IMR-90 (cell line): ENCODE measurements around the gene PRRX1. TPM values are rescaled to one million over a fixed set of nuclear protein-coding genes. Genes with fewer than 3 reads are reported as not detected.

Source experiments
- ATAC-seq: fragments of 200-7000 bp; cut with Tn5 transposase; 2 replicates; pipeline ENCODE4 v1.9.1; 2020; ENCODE audit warnings: low read depth, mild to moderate bottlenecking, moderate library complexity
- BruUV-seq: library from RNA; stranded (reverse); fragments of 400-500 nt; replicated peaks from 2 replicates; lab custom pipeline; 2021; lab: Mats Ljungman, UMichigan
- CTCF ChIA-PET: fragments of 300-600 bp; formaldehyde crosslinking; extraction: SDS; loops from one replicate; lab custom pipeline; 2021; ENCODE audit warnings: antibody characterized with exemption; lab: Yijun Ruan, JAX
- POLR2A ChIA-PET: fragments of 300-600 bp; sonication (Branson Sonifier 250); formaldehyde crosslinking; loops from one replicate; lab custom pipeline; 2022; ENCODE audit warnings: antibody characterized with exemption; ENCODE audit not compliant: unreplicated experiment; lab: Charles Lee
- DNase-seq: peaks from one replicate; pipeline ENCODE4 v3.0.0; 2013
- H2AFZ ChIP-seq: replicated peaks from 2 replicates; pipeline ENCODE3; 2013; ENCODE audit warnings: low read length, mild to moderate bottlenecking; ENCODE audit not compliant: poor library complexity
- H2AK5ac ChIP-seq: 2 replicates; pipeline ENCODE4 v1.6.1; 2013; ENCODE audit warnings: low read depth, low read length, inconsistent platforms
- H2AK9ac ChIP-seq: replicated peaks from 2 replicates; pipeline ENCODE3; 2013; ENCODE audit warnings: mild to moderate bottlenecking, low read depth, low read length, moderate library complexity; ENCODE audit not compliant: poor library complexity
- H2BK120ac ChIP-seq: 2 replicates; pipeline ENCODE4 v1.6.1; 2013; ENCODE audit warnings: low read depth, low read length, inconsistent platforms
- H2BK15ac ChIP-seq: 3 replicates; pipeline ENCODE4 v1.6.1; 2013; ENCODE audit warnings: low read depth, low read length, inconsistent platforms
- H2BK20ac ChIP-seq: 2 replicates; pipeline ENCODE4 v1.6.1; 2013; ENCODE audit warnings: low read depth, mild to moderate bottlenecking, inconsistent platforms, low read length, moderate library complexity
- H2BK5ac ChIP-seq: 2 replicates; pipeline ENCODE4 v1.6.1; 2013; ENCODE audit warnings: mild to moderate bottlenecking, low read depth, low read length, inconsistent platforms; ENCODE audit not compliant: poor library complexity, severe bottlenecking
- H3K14ac ChIP-seq: replicated peaks from 2 replicates; pipeline ENCODE4 v1.6.1; 2013; ENCODE audit warnings: low read depth, low read length, inconsistent platforms
- H3K18ac ChIP-seq: 2 replicates; pipeline ENCODE4 v1.6.1; 2013; ENCODE audit warnings: low read depth, low read length, control low read depth
- H3K23ac ChIP-seq: 2 replicates; pipeline ENCODE4 v1.6.1; 2013; ENCODE audit warnings: low read depth, low read length, inconsistent platforms
- H3K27ac ChIP-seq: 2 replicates; pipeline ENCODE4 v1.5.1; 2013; ENCODE audit warnings: mild to moderate bottlenecking, control low read depth, low read length; ENCODE audit not compliant: insufficient read depth
- H3K27me3 ChIP-seq: 2 replicates; pipeline ENCODE4 v1.6.1; 2013; ENCODE audit warnings: low read length; ENCODE audit not compliant: control insufficient read depth, insufficient read depth
- H3K36me3 ChIP-seq: 2 replicates; pipeline ENCODE4 v1.6.1; 2013; ENCODE audit warnings: low read length, mixed read lengths; ENCODE audit not compliant: control insufficient read depth, insufficient read depth
- H3K4ac ChIP-seq: 2 replicates; pipeline ENCODE4 v1.6.1; 2013; ENCODE audit warnings: low read depth, low read length, inconsistent platforms
- H3K4me1 ChIP-seq: 2 replicates; pipeline ENCODE4 v1.6.1; 2013; ENCODE audit warnings: low read length, mixed read lengths; ENCODE audit not compliant: control insufficient read depth, insufficient read depth
- H3K4me2 ChIP-seq: 2 replicates; pipeline ENCODE4 v1.6.1; 2013; ENCODE audit warnings: low read depth, mild to moderate bottlenecking, control low read depth, low read length, moderate library complexity
- H3K4me3 ChIP-seq: 2 replicates; pipeline ENCODE4 v1.5.1; 2013; ENCODE audit warnings: low read depth, mild to moderate bottlenecking, control low read depth, low read length, moderate library complexity; ENCODE audit not compliant: insufficient read depth
- H3K56ac ChIP-seq: 2 replicates; pipeline ENCODE4 v1.6.1; 2013; ENCODE audit warnings: low read length, inconsistent platforms; ENCODE audit not compliant: insufficient read depth; ENCODE audit errors: extremely low read depth
- H3K79me1 ChIP-seq, 2 experiments: 2 replicates each; pipeline ENCODE4 v1.6.1; 2013; ENCODE audit warnings: low read length in 2 of 2, inconsistent platforms in 1 of 2, low read depth in 1 of 2
- H3K9ac ChIP-seq: 2 replicates; pipeline ENCODE4 v1.6.1; 2013; ENCODE audit warnings: low read depth, low read length, control low read depth
- H3K9me1 ChIP-seq: 2 replicates; pipeline ENCODE4 v1.6.1; 2013; ENCODE audit warnings: low read length, inconsistent platforms; ENCODE audit not compliant: insufficient read depth
- H3K9me3 ChIP-seq: 2 replicates; pipeline ENCODE4 v1.6.1; 2013; ENCODE audit warnings: low read length; ENCODE audit not compliant: control insufficient read depth, insufficient read depth
- H4K20me1 ChIP-seq: 2 replicates; pipeline ENCODE4 v1.6.1; 2013; ENCODE audit warnings: low read length, inconsistent platforms; ENCODE audit not compliant: insufficient read depth
- H4K5ac ChIP-seq: 2 replicates; pipeline ENCODE4 v1.6.1; 2013; ENCODE audit warnings: mild to moderate bottlenecking, low read depth, low read length, control low read depth
- H4K8ac ChIP-seq, 2 experiments: 2 replicates each; pipeline ENCODE4 v1.6.1; 2013; ENCODE audit warnings: low read depth in 2 of 2, low read length in 2 of 2, control low read depth in 1 of 2, inconsistent platforms in 1 of 2
- H4K91ac ChIP-seq: 2 replicates; pipeline ENCODE4 v1.6.1; 2013; ENCODE audit warnings: low read depth, low read length, inconsistent platforms; ENCODE audit not compliant: insufficient read depth
- BHLHE40 ChIP-seq: fragments of 150-350 bp; IDR thresholded peaks from 2 replicates; pipeline ENCODE4 v1.6.1; 2016; ENCODE audit warnings: mild to moderate bottlenecking, low read depth, low read length
- CEBPB ChIP-seq: IDR thresholded peaks from 2 replicates; pipeline ENCODE4 v1.6.1; 2012; ENCODE audit warnings: low read depth, low read length, improper control_type of control experiment
- CHD1 ChIP-seq: IDR thresholded peaks from 2 replicates; pipeline ENCODE4 v1.6.1; 2012; ENCODE audit warnings: low read depth, low read length, improper control_type of control experiment
- CTCF ChIP-seq: conservative IDR thresholded peaks from 2 replicates; pipeline ENCODE4 v1.5.1; 2012; ENCODE audit warnings: mild to moderate bottlenecking, low read depth, low read length, improper control_type of control experiment
- ELK1 ChIP-seq: fragments of 150-350 bp; IDR thresholded peaks from 2 replicates; pipeline ENCODE4 v1.6.1; 2016; ENCODE audit warnings: low read depth, mild to moderate bottlenecking, low read length, moderate library complexity, borderline replicate concordance
- FOS ChIP-seq: fragments of 150-350 bp; IDR thresholded peaks from 2 replicates; pipeline ENCODE4 v1.6.1; 2016; ENCODE audit warnings: low read depth, low read length
- MAFK ChIP-seq: IDR thresholded peaks from 2 replicates; pipeline ENCODE4 v1.6.1; 2012; ENCODE audit warnings: low read depth, low read length, improper control_type of control experiment
- MAZ ChIP-seq: IDR thresholded peaks from 2 replicates; pipeline ENCODE4 v1.6.1; 2012; ENCODE audit warnings: low read depth, mild to moderate bottlenecking, low read length, improper control_type of control experiment, moderate library complexity, borderline replicate concordance
- MXI1 ChIP-seq: IDR thresholded peaks from 2 replicates; pipeline ENCODE4 v1.6.1; 2012; ENCODE audit warnings: low read depth, mild to moderate bottlenecking, low read length, moderate library complexity, borderline replicate concordance
- NFE2L2 ChIP-seq: fragments of 150-350 bp; IDR thresholded peaks from 2 replicates; pipeline ENCODE4 v1.6.1; 2016; ENCODE audit warnings: low read depth, mild to moderate bottlenecking, low read length
- POLR2A ChIP-seq: IDR thresholded peaks from 2 replicates; pipeline ENCODE4 v1.6.1; 2012; ENCODE audit warnings: mild to moderate bottlenecking, low read depth, low read length
- RCOR1 ChIP-seq: IDR thresholded peaks from 2 replicates; pipeline ENCODE4 v1.6.1; 2012; ENCODE audit warnings: mild to moderate bottlenecking, low read length, improper control_type of control experiment; ENCODE audit not compliant: insufficient replicate concordance
- RFX5 ChIP-seq: IDR thresholded peaks from 2 replicates; pipeline ENCODE4 v1.8.0; 2012; ENCODE audit warnings: low read depth, mild to moderate bottlenecking, low read length, moderate library complexity
- SMC3 ChIP-seq: fragments of 150-350 bp; IDR thresholded peaks from 2 replicates; pipeline ENCODE4 v1.6.1; 2016; ENCODE audit warnings: low read depth, mild to moderate bottlenecking, antibody characterized with exemption, low read length, moderate library complexity
- USF2 ChIP-seq: fragments of 150-350 bp; IDR thresholded peaks from 2 replicates; pipeline ENCODE4 v1.6.1; 2017; ENCODE audit warnings: mild to moderate bottlenecking, antibody characterized with exemption, low read length, low read depth
- WGBS, 2 experiments: methylation state at CpG; one replicate each; pipeline versions ENCODE4 v1.1.5 to v1.1.7; 2013; ENCODE audit warnings: missing lambda C conversion rate in 2 of 2; ENCODE audit not compliant: insufficient read length in 1 of 2; ENCODE audit errors: extremely low coverage in 2 of 2; 5-methylcytosine and 5-hydroxymethylcytosine counted together
- dilution Hi-C: fragments of 300-500 bp; cut with HindIII; formaldehyde crosslinking; loops from one replicate; pipeline ENCODE4 v1.14.3; 2018; ENCODE audit warnings: low sequenced_read_pairs; ENCODE audit not compliant: unreplicated experiment
- in situ Hi-C: fragments of 300-500 bp; cut with MboI; formaldehyde crosslinking; loops from 3 replicates; pipeline ENCODE4 v1.14.3; 2019; ENCODE audit warnings: low sequenced_read_pairs, inconsistent platforms, mixed read lengths
- intact Hi-C: fragments of 100-400 bp; cut with micrococcal nuclease; formaldehyde crosslinking; loops from 2 replicates; pipeline ENCODE4 v1.10.0; 2022
- polyA plus RNA-seq, 3 experiments: library from polyadenylated mRNA; depleted of rRNA; stranded (reverse); fragments of >200 nt; gene quantifications; 2 replicates each; pipeline ENCODE4 v1.2.3, GENCODE V29; 2012; ENCODE audit warnings: low replicate concordance in 1 of 3
- total RNA-seq: library from RNA; depleted of rRNA; stranded (reverse); fragments of >200 nt; gene quantifications from 2 replicates; pipeline ENCODE4 v1.2.3, GENCODE V29; 2012

Gene PRRX1
- total and polyA plus RNA-seq, 2 of the 4 experiments (the other 2 are of a cell fraction): 50.0 to 65.4 TPM

- POLR2A ChIA-PET: no interaction called here
- Histone ChIP-seq H2BK20ac (no peak overlapping the region), H4K20me1 (no peaks in the 10 kb centered on the region), H2BK5ac (no peak overlapping the region), H4K8ac (no peak overlapping the region), H3K9me3 (no peaks in the 10 kb centered on the region), H3K4ac (no peak overlapping the region), H3K9ac (no peak overlapping the region), H3K4me3 (no peak overlapping the region), H3K27me3 (no peaks in the 10 kb centered on the region), H4K91ac (no peak overlapping the region), H3K9me1 (no peaks in the 10 kb centered on the region), H2AK9ac (no peak overlapping the region), H3K27ac (no peak overlapping the region), H3K14ac (no peak overlapping the region), H4K5ac (no peak overlapping the region), H3K23ac (no peak overlapping the region), H3K56ac (no peak overlapping the region), H2AFZ (no peak overlapping the region), H3K79me1 (no peaks in the 10 kb centered on the region), H2AK5ac (no peak overlapping the region), H3K36me3 (no peaks in the 10 kb centered on the region), H2BK15ac (no peak overlapping the region), H3K4me1 (no peaks in the 10 kb centered on the region), H3K4me2 (no peak overlapping the region), H2BK120ac (no peak overlapping the region), H3K18ac (no peak overlapping the region)
- BruUV-seq: no TSS peak
- intact Hi-C loops (no loop called here), dilution Hi-C loops (no loop called here), in situ Hi-C loops (loop anchor here (25.0 kb wide), 1 partner anchor 832 kb away; no protein-coding TSS in a partner anchor)
- TF ChIP-seq MAZ (no peak), USF2 (no peak), RFX5 (no peak), ELK1 (no peak), MXI1 (no peak), CEBPB (no peak), BHLHE40 (no peak), CHD1 (no peak), MAFK (no peak), NFE2L2 (no peak), SMC3 (no peak), POLR2A (no peak), CTCF (no peak), RCOR1 (no peak), FOS (no peak)
- CTCF ChIA-PET: no interaction called here
- WGBS, 2 experiments: no CpG with 5 or more reads among the region's 1 CpG
- DNase-seq: no peak
- no peak for ATAC-seq
Observed at GRCh38 chr1:170769691-170770090, 105.8 kb downstream of the PRRX1 start.
